GM21423 (cell line): ENCODE measurements around the gene FAN1.
A peak's percentile ranks its signal among the peaks of the same experiment; 100 is the strongest.
"Not testable (repeated sequence)": the region's sequence is repeated elsewhere in the genome, so short reads cannot be mapped to it uniquely, and the experiment has no call there.

Experiments used
- ATAC-seq: cut with Tn5 transposase; IDR thresholded peaks from one replicate; pipeline ENCODE4 v1.9.1; 2021; ENCODE audit warnings: mild to moderate bottlenecking, moderate library complexity; ENCODE audit not compliant: unreplicated experiment

Gene FAN1

GRCh38 chr15:30903497-30904187 lies at the start of gene FAN1:
FAN1 (plus strand) TSS chr15:30903915; CDS start chr15:30904664, 749 bp downstream.
- peak; percentile 94 for ATAC-seq

- ATAC-seq, result no peak
Measured at GRCh38 chr15:30859091-30859874, 44.4 kb upstream of the FAN1 start.

GRCh38 chr15:30865257-30865656 lies 38.5 kb upstream of the FAN1 start:
- ATAC-seq, result no peak

GRCh38 chr15:30870681-30871080 lies 33.0 kb upstream of the FAN1 start:
- no peak for ATAC-seq

- no peak for ATAC-seq
Measured at GRCh38 chr15:30872341-30872748, 31.4 kb upstream of the FAN1 start.

GRCh38 chr15:30877070-30877469 lies 26.6 kb upstream of the FAN1 start:
- ATAC-seq, result no peak

GRCh38 chr15:30878515-30878914 lies 25.2 kb upstream of the FAN1 start:
- ATAC-seq, result no peak

GRCh38 chr15:30882849-30883433 lies 20.8 kb upstream of the FAN1 start:
- ATAC-seq, result no peak

GRCh38 chr15:30883666-30884065 lies 20.0 kb upstream of the FAN1 start:
- not testable (repeated sequence) for ATAC-seq

GRCh38 chr15:30885814-30886213 lies 17.9 kb upstream of the FAN1 start:
- ATAC-seq, result no peak

- no peak for ATAC-seq
Measured at GRCh38 chr15:30889196-30889595, 14.5 kb upstream of the FAN1 start.

GRCh38 chr15:30895461-30896210 lies 8.1 kb upstream of the FAN1 start:
- no peak for ATAC-seq

GRCh38 chr15:30896211-30896606 lies 7.5 kb upstream of the FAN1 start:
- ATAC-seq, result no peak

- no peak for ATAC-seq
Measured at GRCh38 chr15:30901889-30902288, 1.8 kb upstream of the FAN1 start.

GRCh38 chr15:30904812-30905211 lies 1.1 kb downstream of the FAN1 start:
- no peak for ATAC-seq

- ATAC-seq, result no peak
Measured at GRCh38 chr15:30905821-30906220, 2.1 kb downstream of the FAN1 start.

GRCh38 chr15:30906366-30906765 lies 2.7 kb downstream of the FAN1 start:
- ATAC-seq, result no peak

GRCh38 chr15:30913761-30914160 lies 10.0 kb downstream of the FAN1 start:
- no peak for ATAC-seq

GRCh38 chr15:30917013-30917412 lies 13.3 kb downstream of the FAN1 start:
- no peak for ATAC-seq

GRCh38 chr15:30917675-30918074 lies 14.0 kb downstream of the FAN1 start:
- ATAC-seq, result no peak

GRCh38 chr15:30918366-30918765 lies 14.7 kb downstream of the FAN1 start:
- ATAC-seq, result no peak
